K562 (cell line): ENCODE measurements around the gene RIC3. TPM values are rescaled to one million over a fixed set of nuclear protein-coding genes. Genes with fewer than 3 reads are reported as not detected.

Experiments
- ATAC-seq: fragments of 200-7000 bp; cut with Tn5 transposase; 3 replicates; pipeline ENCODE4 v1.9.1; 2020; ENCODE audit warnings: moderate library complexity
- BruUV-seq: library from RNA; stranded (reverse); fragments of 400-500 nt; replicated peaks from 2 replicates; lab custom pipeline; 2021; lab: Mats Ljungman, UMichigan
- CTCF ChIA-PET: fragments of 300-600 bp; formaldehyde crosslinking; extraction: SDS; loops from one replicate; lab custom pipeline; 2021; ENCODE audit warnings: low intra/inter-chr PET ratio; lab: Yijun Ruan, JAX
- POLR2A ChIA-PET: fragments of 300-600, 350-650 bp; sonication (Branson Sonifier 250); formaldehyde crosslinking; extraction: SDS; loops from one replicate; lab custom pipeline; 2021; ENCODE audit warnings: antibody characterized with exemption, inconsistent platforms; lab: Yijun Ruan, JAX
- DNase-seq, 4 experiments: peaks; one replicate each; pipeline versions ENCODE4 v3.0.0 to v3.0.0-alpha.2; 2011 to 2018; ENCODE audit warnings: low spot score in 3 of 4, mixed read lengths in 3 of 4; ENCODE audit errors: extremely low read depth in 1 of 4
- FAIRE-seq: peaks from 2 replicates; lab custom pipeline; 2011; peaks lifted over from hg19 to GRCh38; lab: Jason Lieb, UNC
- H2AFZ ChIP-seq: 2 replicates; pipeline ENCODE4 v1.6.0; 2011; ENCODE audit warnings: low read depth, low read length, control low read depth, inconsistent platforms
- H3K27ac ChIP-seq: fragments of 200-600 bp; 3 replicates; pipeline ENCODE4 v1.8.0; 2011; ENCODE audit warnings: low read depth, mild to moderate bottlenecking, control low read depth, inconsistent platforms, low read length, moderate library complexity, mixed read lengths; ENCODE audit errors: extremely low read depth
- H3K27me3 ChIP-seq, 2 experiments: fragments of 300-600 bp in 1 of 2; 2 replicates in 1 of 2; 3 replicates in 1 of 2; pipeline versions ENCODE4 v1.6.0 to v1.8.0; 2011; ENCODE audit warnings: inconsistent platforms in 2 of 2, low read length in 2 of 2, mild to moderate bottlenecking in 1 of 2, mixed read lengths in 1 of 2, moderate library complexity in 1 of 2; ENCODE audit not compliant: control insufficient read depth in 2 of 2, insufficient read depth in 2 of 2
- H3K36me3 ChIP-seq: fragments of 300-600 bp; 3 replicates; pipeline ENCODE4 v1.8.0; 2011; ENCODE audit warnings: mild to moderate bottlenecking, low read length, inconsistent platforms; ENCODE audit not compliant: control insufficient read depth, insufficient read depth
- H3K4me1 ChIP-seq, 2 experiments: fragments of 200-600 bp in 1 of 2; replicated peaks in 1 of 2; 2 replicates in 1 of 2; 3 replicates in 1 of 2; pipeline versions ENCODE4 v1.5.1 to v1.8.0; 2011; ENCODE audit warnings: inconsistent platforms in 2 of 2, low read length in 2 of 2, mild to moderate bottlenecking in 1 of 2, mixed read lengths in 1 of 2, moderate library complexity in 1 of 2; ENCODE audit not compliant: control insufficient read depth in 2 of 2, insufficient read depth in 2 of 2
- H3K4me2 ChIP-seq: 2 replicates; pipeline ENCODE4 v1.6.1; 2011; ENCODE audit warnings: low read length, control low read depth, inconsistent platforms, mixed read lengths; ENCODE audit not compliant: insufficient read depth
- H3K4me3 ChIP-seq: fragments of 200-600 bp; sonication (generic), shearing (Covaris generic); 2 replicates; pipeline ENCODE4 v1.5.1; 2016; ENCODE audit warnings: control low read depth, inconsistent platforms
- H3K79me2 ChIP-seq: fragments of 200-600 bp; 3 replicates; pipeline ENCODE4 v1.8.0; 2011; ENCODE audit warnings: low read length, inconsistent platforms; ENCODE audit not compliant: control insufficient read depth, insufficient read depth
- H3K9ac ChIP-seq, 2 experiments: 2 replicates each; pipeline versions ENCODE4 v1.6.0 to v1.6.1; 2011; ENCODE audit warnings: low read depth in 2 of 2, low read length in 2 of 2, control low read depth in 1 of 2, inconsistent platforms in 1 of 2, mild to moderate bottlenecking in 1 of 2, mixed read lengths in 1 of 2; ENCODE audit not compliant: insufficient read depth in 1 of 2
- H3K9me1 ChIP-seq: one replicate; pipeline ENCODE4 v1.6.0; 2011; ENCODE audit warnings: inconsistent platforms, mild to moderate bottlenecking, low read length, moderate library complexity; ENCODE audit not compliant: control insufficient read depth, insufficient read depth
- H3K9me3 ChIP-seq: replicated peaks from 2 replicates; pipeline ENCODE4 v1.5.1; 2011; ENCODE audit warnings: low read depth, low read length, inconsistent platforms; ENCODE audit not compliant: control insufficient read depth, insufficient read depth
- H4K20me1 ChIP-seq: replicated peaks from 2 replicates; pipeline ENCODE4 v1.6.1; 2011; ENCODE audit warnings: low read length, inconsistent platforms, mixed read lengths; ENCODE audit not compliant: control insufficient read depth, insufficient read depth
- COPS2 ChIP-seq: fragments of 450-650 bp; conservative IDR thresholded peaks from 2 replicates; pipeline ENCODE4 v1.6.1; 2016; ENCODE audit warnings: mild to moderate bottlenecking, moderate library complexity
- WGBS: fragments of 100-300 bp; shearing (Covaris generic); methylation state at CpG from one replicate; pipeline ENCODE4 v1.1.6; 2016; ENCODE audit warnings: low coverage, mixed read lengths; ENCODE audit not compliant: insufficient coverage; ENCODE audit errors: missing lambda C conversion rate; 5-methylcytosine and 5-hydroxymethylcytosine counted together
- in situ Hi-C: fragments of 300-500 bp; cut with MboI; formaldehyde crosslinking; loops from 4 replicates; pipeline ENCODE4 v1.15.0; 2018; ENCODE audit warnings: inconsistent platforms, mixed read lengths
- intact Hi-C: fragments of 100-400 bp; cut with micrococcal nuclease; formaldehyde crosslinking; loops from 2 replicates; pipeline ENCODE4 v1.14.2; 2022
- polyA plus RNA-seq, 8 experiments: library from polyadenylated mRNA; depleted of rRNA in 4 of 8; stranded (reverse) in 5 of 8; unstranded in 3 of 8; fragments of >200 nt; fragmentation: Nextera tagmentation in 2 of 8; fragmentation: Illumina TruSeq in 1 of 8; extraction: Ambion mirVana in 2 of 8; extraction: Trizol in 1 of 8; gene quantifications; 2 replicates each; pipeline versions ENCODE4 v1.2.1 to v1.2.3, GENCODE V29; 2011 to 2014; ENCODE audit warnings: inconsistent platforms in 1 of 8, missing spikeins in 1 of 8
- total RNA-seq, 7 experiments: library from RNA; depleted of rRNA in 6 of 7; stranded (reverse); fragments of >200 nt in 6 of 7; fragmentation: Illumina TruSeq in 2 of 7; extraction: Trizol in 2 of 7; gene quantifications; 2 replicates each; pipeline versions ENCODE4 v1.2.1 to v1.2.3, GENCODE V29; 2011 to 2021; ENCODE audit warnings: low replicate concordance in 1 of 7
- TF ChIP-seq, protein P1 (sequence below): sonication (generic); formaldehyde crosslinking; IDR thresholded peaks from 2 replicates; pipeline ENCODE4 v1.5.0; 2020; ENCODE audit warnings: missing genetic modification reagents

Gene RIC3
- total and polyA plus RNA-seq, 9 of the 15 experiments (the other 6 are each of a cell fraction or from before 2014, with no cell fraction given) = 0.03 to 0.16 (median 0.05) TPM; not detected in 4

- no peaks in the 10 kb centered on the region for H3K79me2 ChIP-seq
- no peak overlapping the region for H3K27ac ChIP-seq
- WGBS = 5% methylated on average over 4 of the region's 5 CpGs
- intact Hi-C loops (loop anchor here (1.0 to 10.0 kb wide), 3 partner anchors 16 to 372 kb away; partner anchors contain the start of gene LMO1), in situ Hi-C loops (no loop called here)
- no peak overlapping the region for H3K4me2 ChIP-seq
- ChIA-PET POLR2A (interaction anchor here (1.1 to 1.3 kb wide), 3 partner anchors 8 to 362 kb away, joined by 3 to 4 read pairs (median 4); no protein-coding TSS in a partner anchor), CTCF (interaction anchor here (0.8 to 2.6 kb wide), 4 partner anchors 16 to 374 kb away, joined by 3 to 9 read pairs (median 4); no protein-coding TSS in a partner anchor)
- FAIRE-seq = no peak
- BruUV-seq = no TSS peak
- no peak for DNase-seq
- peaks cover 9% of the 10 kb centered on the region for H4K20me1 ChIP-seq
- H3K9me3 ChIP-seq = no peaks in the 10 kb centered on the region
- no peak overlapping the region for H2AFZ ChIP-seq
- H3K4me1 ChIP-seq = peaks cover 0 to 3% of the 10 kb centered on the region in 2 experiments; a peak in 1 of 5 replicates
- no peaks in the 10 kb centered on the region for H3K9me1 ChIP-seq
- H3K4me3 ChIP-seq = no peak overlapping the region
- TF ChIP-seq, protein P1, sequence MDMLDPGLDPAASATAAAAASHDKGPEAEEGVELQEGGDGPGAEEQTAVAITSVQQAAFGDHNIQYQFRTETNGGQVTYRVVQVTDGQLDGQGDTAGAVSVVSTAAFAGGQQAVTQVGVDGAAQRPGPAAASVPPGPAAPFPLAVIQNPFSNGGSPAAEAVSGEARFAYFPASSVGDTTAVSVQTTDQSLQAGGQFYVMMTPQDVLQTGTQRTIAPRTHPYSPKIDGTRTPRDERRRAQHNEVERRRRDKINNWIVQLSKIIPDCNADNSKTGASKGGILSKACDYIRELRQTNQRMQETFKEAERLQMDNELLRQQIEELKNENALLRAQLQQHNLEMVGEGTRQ (CRISPR knock-in tag) = peak; percentile 29; the same call in 1 of the 2 replicates
- TF ChIP-seq COPS2 = no peak
- peaks cover 0 to 6% of the 10 kb centered on the region in 2 experiments; a peak in 2 of 5 replicates for H3K27me3 ChIP-seq
- H3K9ac ChIP-seq = no peak overlapping the region
- no peaks in the 10 kb centered on the region for H3K36me3 ChIP-seq
- peak; percentile 78 for ATAC-seq
Observed at GRCh38 chr11:8192896-8193209, 24.0 kb upstream of the RIC3 start.
